CD14-positive monocyte (primary cell): ENCODE data around the gene PCNA. TPM values are rescaled to one million over a fixed set of nuclear protein-coding genes. Genes with fewer than 3 reads are reported as not detected.
"Not testable (repeated sequence)": the region's sequence is repeated elsewhere in the genome, so short reads cannot be mapped to it uniquely, and the experiment has no call there.

Experiments used
- DNase-seq, 3 donors: peaks; one replicate each; pipeline ENCODE4 v3.0.0-alpha.2; 2011 to 2022
- H2AFZ ChIP-seq: 2 replicates; pipeline ENCODE4 v1.6.0; 2012; ENCODE audit warnings: mild to moderate bottlenecking, low read depth, low read length, inconsistent platforms; ENCODE audit not compliant: insufficient read depth, poor library complexity, severe bottlenecking
- H3K27ac ChIP-seq, 2 donors: 1 replicate in 1 of 2; 2 replicates in 1 of 2; pipeline ENCODE4 v1.5.1; 2012 to 2013; ENCODE audit warnings: low read length in 2 of 2, control low read depth in 1 of 2, inconsistent platforms in 1 of 2, low read depth in 1 of 2, mild to moderate bottlenecking in 1 of 2
- H3K27me3 ChIP-seq, 2 donors: one replicate each; pipeline versions ENCODE4 v1.6.0 to v1.6.1; 2011 to 2013; ENCODE audit warnings: low read length in 2 of 2; ENCODE audit not compliant: control insufficient read depth in 2 of 2, insufficient read depth in 2 of 2
- H3K36me3 ChIP-seq, 2 donors: replicated peaks in 1 of 2; 1 replicate in 1 of 2; 2 replicates in 1 of 2; pipeline versions ENCODE4 v1.5.1 to v1.6.1; 2012 to 2013; ENCODE audit warnings: low read length in 2 of 2, control low read depth in 1 of 2, inconsistent platforms in 1 of 2, mild to moderate bottlenecking in 1 of 2; ENCODE audit not compliant: insufficient read depth in 2 of 2, control insufficient read depth in 1 of 2
- H3K4me1 ChIP-seq, 2 donors: 1 replicate in 1 of 2; 2 replicates in 1 of 2; pipeline versions ENCODE4 v1.5.1 to v1.6.1; 2012 to 2013; ENCODE audit warnings: low read length in 2 of 2, control low read depth in 1 of 2, inconsistent platforms in 1 of 2, mild to moderate bottlenecking in 1 of 2, moderate library complexity in 1 of 2; ENCODE audit not compliant: insufficient read depth in 2 of 2, control insufficient read depth in 1 of 2
- H3K4me2 ChIP-seq: replicated peaks from 2 replicates; pipeline ENCODE3; 2012; ENCODE audit warnings: low read length, moderate library complexity, mild to moderate bottlenecking; ENCODE audit not compliant: poor library complexity, severe bottlenecking; ENCODE audit errors: extremely low read depth
- H3K4me3 ChIP-seq, 3 experiments: fragments of 200-600 bp in 1 of 3; sonication (generic) in 1 of 3; replicated peaks in 1 of 3; 1 replicate in 2 of 3; 2 replicates in 1 of 3; pipeline ENCODE4 v1.5.1; 2011 to 2013; ENCODE audit warnings: low read length in 3 of 3, mild to moderate bottlenecking in 3 of 3, control low read depth in 2 of 3, low read depth in 2 of 3, inconsistent platforms in 1 of 3, moderate library complexity in 1 of 3
- H3K79me2 ChIP-seq: 2 replicates; pipeline ENCODE4 v1.6.0; 2012; ENCODE audit warnings: mild to moderate bottlenecking, control low read depth, inconsistent platforms, low read length, moderate library complexity; ENCODE audit not compliant: insufficient read depth
- H3K9ac ChIP-seq: 2 replicates; pipeline ENCODE4 v1.6.0; 2017; ENCODE audit warnings: low read length, mild to moderate bottlenecking; ENCODE audit not compliant: insufficient read depth, poor library complexity, severe bottlenecking
- H3K9me3 ChIP-seq, 2 donors: replicated peaks in 1 of 2; 1 replicate in 1 of 2; 2 replicates in 1 of 2; pipeline versions ENCODE4 v1.5.1 to v1.6.1; 2012 to 2013; ENCODE audit warnings: low read length in 2 of 2, control low read depth in 1 of 2; ENCODE audit not compliant: control insufficient read depth in 1 of 2, insufficient read depth in 1 of 2
- H4K20me1 ChIP-seq: 2 replicates; pipeline ENCODE4 v1.6.0; 2012; ENCODE audit warnings: mild to moderate bottlenecking, low read length, control low read depth, moderate library complexity; ENCODE audit not compliant: insufficient read depth
- H3K27ac Mint-ChIP-seq, 7 donors: one replicate each; pipeline ENCODE4 v1.8.0; 2020; ENCODE audit warnings: mild to moderate bottlenecking in 7 of 7, mixed read lengths in 7 of 7, moderate library complexity in 6 of 7, inconsistent platforms in 2 of 7
- H3K27me3 Mint-ChIP-seq, 3 donors: one replicate each; pipeline ENCODE4 v1.8.0; 2021 to 2022; ENCODE audit warnings: low read depth in 3 of 3, mild to moderate bottlenecking in 3 of 3, mixed read lengths in 3 of 3, moderate library complexity in 3 of 3, inconsistent platforms in 1 of 3
- H3K36me3 Mint-ChIP-seq, 2 donors: one replicate each; pipeline ENCODE4 v1.8.0; 2020; ENCODE audit warnings: mixed read lengths in 2 of 2, inconsistent platforms in 1 of 2, mild to moderate bottlenecking in 1 of 2
- H3K4me1 Mint-ChIP-seq: one replicate; pipeline ENCODE4 v1.8.0; 2020; ENCODE audit warnings: mild to moderate bottlenecking, mixed read lengths
- H3K4me3 Mint-ChIP-seq, 2 donors: one replicate each; pipeline ENCODE4 v1.8.0; 2020; ENCODE audit warnings: mild to moderate bottlenecking in 2 of 2, mixed read lengths in 2 of 2, moderate library complexity in 1 of 2
- H3K9me3 Mint-ChIP-seq, 7 donors: one replicate each; pipeline ENCODE4 v1.8.0; 2020 to 2022; ENCODE audit warnings: mixed read lengths in 7 of 7, mild to moderate bottlenecking in 6 of 7, moderate library complexity in 6 of 7, inconsistent platforms in 2 of 7
- WGBS: methylation state at CpG from one replicate; pipeline ENCODE4 v1.1.5; 2013; ENCODE audit warnings: missing lambda C conversion rate; ENCODE audit not compliant: insufficient coverage; 5-methylcytosine and 5-hydroxymethylcytosine counted together
- intact Hi-C, 2 donors: fragments of 100-400 bp; cut with micrococcal nuclease; formaldehyde crosslinking; loops; one replicate each; pipeline versions ENCODE4 v1.15.0 to v1.15.1; 2023
- polyA plus RNA-seq, 3 donors: library from polyadenylated mRNA; depleted of rRNA in 1 of 3; unstranded in 2 of 3; stranded (reverse) in 1 of 3; fragments of 300-500 nt in 2 of 3; fragments of >200 nt in 1 of 3; fragmentation: Illumina TruSeq in 2 of 3; gene quantifications; 1 replicate in 2 of 3; 2 replicates in 1 of 3; pipeline ENCODE4 v1.2.3, GENCODE V29; 2012 to 2021
- TF ChIP-seq, protein P1 (sequence below): fragments of 200-600 bp; IDR thresholded peaks from one replicate; pipeline ENCODE4 v1.8.0; 2022; ENCODE audit warnings: antibody characterized with exemption, mild to moderate bottlenecking

PCNA gene
- polyA plus RNA-seq, 3 donors: 27.9 to 35.0 (median 30.8) TPM

DNA sequence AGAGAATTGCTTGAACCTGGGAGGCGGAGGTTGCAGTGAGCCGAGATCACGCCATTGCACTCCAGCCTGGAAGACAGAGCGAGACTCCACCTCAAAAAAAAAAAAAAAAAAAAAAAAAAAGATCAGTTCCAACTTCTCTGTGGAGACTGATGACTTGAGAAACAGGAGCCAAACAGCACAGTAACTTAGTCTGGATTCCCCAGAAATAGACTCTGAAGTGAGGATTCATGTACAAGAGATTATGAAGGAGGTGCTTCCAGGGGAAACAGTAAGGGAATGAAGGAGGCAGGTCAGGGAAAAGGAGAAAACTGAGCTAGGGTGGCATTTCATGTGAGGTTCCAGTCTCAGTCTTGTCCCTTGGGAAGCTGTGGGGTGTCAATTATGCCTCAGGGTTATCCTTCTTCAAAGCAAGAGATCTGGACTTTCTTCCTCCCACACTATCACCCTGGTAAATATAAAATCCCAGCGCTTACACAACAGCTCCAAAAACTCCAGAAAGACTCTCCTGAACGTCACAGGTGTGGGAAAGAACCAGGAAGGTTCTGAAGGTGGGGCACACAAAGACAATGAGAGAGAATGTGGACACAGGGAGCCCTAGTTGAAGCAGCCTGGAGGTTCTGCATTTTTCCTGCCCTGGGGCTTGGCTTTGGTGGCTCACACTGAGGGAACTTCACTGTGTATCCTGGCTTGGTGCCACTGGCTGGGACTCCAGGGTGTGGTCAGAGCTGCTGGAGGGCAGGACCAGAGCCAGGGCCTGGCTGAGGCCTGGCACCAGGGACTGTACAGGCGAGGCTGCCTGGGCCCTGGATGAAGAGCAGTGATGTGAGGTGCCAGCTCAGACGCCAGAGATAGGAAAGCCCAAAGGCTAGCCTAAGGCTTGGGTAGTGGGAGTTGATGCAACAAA, 46.8 kb downstream of the PCNA start:
- Histone ChIP-seq H3K4me3 (peak overlapping the region in 1 of 3 experiments; percentile 20), H3K9me3 (no peaks in the 10 kb centered on the region), H3K9ac (peak overlapping the region; percentile 35), H3K36me3 (no peaks in the 10 kb centered on the region), H2AFZ (peak overlapping the region; percentile 57), H3K27ac (peak overlapping the region; percentile 83 to 87), H4K20me1 (no peaks in the 10 kb centered on the region), H3K4me1 (peaks cover 54 to 71% of the 10 kb centered on the region in 2 donors), H3K27me3 (no peaks in the 10 kb centered on the region), H3K4me2 (peak overlapping the region; percentile 12), H3K79me2 (no peaks in the 10 kb centered on the region)
- intact Hi-C loops: no loop called here
- Mint-ChIP-seq H3K36me3 (peaks cover 0 to 8% of the 10 kb centered on the region in 2 donors), H3K9me3 (peaks cover 0 to 3% (median 0%) of the 10 kb centered on the region in 7 donors), H3K27ac (peak overlapping the region; percentile 87 to 96 (median 94)), H3K4me3 (peak overlapping the region in 1 of 2 donors; percentile 70), H3K4me1 (peaks cover 52% of the 10 kb centered on the region), H3K27me3 (no peaks in the 10 kb centered on the region)
- peak; percentile 71 to 88 (median 86) for DNase-seq
- TF ChIP-seq, protein P1, sequence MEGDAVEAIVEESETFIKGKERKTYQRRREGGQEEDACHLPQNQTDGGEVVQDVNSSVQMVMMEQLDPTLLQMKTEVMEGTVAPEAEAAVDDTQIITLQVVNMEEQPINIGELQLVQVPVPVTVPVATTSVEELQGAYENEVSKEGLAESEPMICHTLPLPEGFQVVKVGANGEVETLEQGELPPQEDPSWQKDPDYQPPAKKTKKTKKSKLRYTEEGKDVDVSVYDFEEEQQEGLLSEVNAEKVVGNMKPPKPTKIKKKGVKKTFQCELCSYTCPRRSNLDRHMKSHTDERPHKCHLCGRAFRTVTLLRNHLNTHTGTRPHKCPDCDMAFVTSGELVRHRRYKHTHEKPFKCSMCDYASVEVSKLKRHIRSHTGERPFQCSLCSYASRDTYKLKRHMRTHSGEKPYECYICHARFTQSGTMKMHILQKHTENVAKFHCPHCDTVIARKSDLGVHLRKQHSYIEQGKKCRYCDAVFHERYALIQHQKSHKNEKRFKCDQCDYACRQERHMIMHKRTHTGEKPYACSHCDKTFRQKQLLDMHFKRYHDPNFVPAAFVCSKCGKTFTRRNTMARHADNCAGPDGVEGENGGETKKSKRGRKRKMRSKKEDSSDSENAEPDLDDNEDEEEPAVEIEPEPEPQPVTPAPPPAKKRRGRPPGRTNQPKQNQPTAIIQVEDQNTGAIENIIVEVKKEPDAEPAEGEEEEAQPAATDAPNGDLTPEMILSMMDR: no peak
- 0% methylated on average over 1 of the region's 8 CpGs for WGBS

DNA sequence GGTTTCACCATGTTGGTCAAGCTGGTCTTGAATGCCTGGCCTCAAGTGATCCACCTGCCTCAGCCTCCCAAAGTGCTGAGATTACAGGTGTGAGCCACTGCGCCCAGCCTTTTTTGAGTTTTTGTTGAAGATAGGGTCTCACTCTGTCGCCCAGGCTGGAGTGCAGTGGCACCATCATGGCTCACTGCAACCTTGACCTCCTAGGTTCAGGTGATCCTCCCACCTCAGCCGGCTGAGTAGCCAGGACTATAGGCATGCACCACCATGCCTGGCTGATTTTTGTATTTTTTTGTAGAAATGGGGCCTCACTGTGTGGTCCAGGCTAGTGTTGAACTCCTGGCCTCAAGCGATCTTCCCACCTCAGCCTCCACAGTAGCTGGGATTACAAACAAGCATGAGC, 47.8 kb downstream of the PCNA start:
- H2AFZ ChIP-seq, H3K27me3 Mint-ChIP-seq, H3K4me3 Mint-ChIP-seq, H4K20me1 ChIP-seq, H3K79me2 ChIP-seq, H3K9ac ChIP-seq, H3K9me3 ChIP-seq, DNase-seq, H3K36me3 ChIP-seq, H3K36me3 Mint-ChIP-seq, H3K9me3 Mint-ChIP-seq, intact Hi-C loops, H3K4me2 ChIP-seq, H3K27me3 ChIP-seq, H3K4me3 ChIP-seq: not testable (repeated sequence)
- Mint-ChIP-seq H3K27ac (peak overlapping the region in 3 of 7 donors; percentile 30 to 96 (median 87)), H3K4me1 (peaks cover 46% of the 10 kb centered on the region)
- H3K4me1 ChIP-seq: peaks cover 44 to 61% of the 10 kb centered on the region in 2 donors
- peak overlapping the region; percentile 26 to 87 for H3K27ac ChIP-seq
- WGBS: no CpG with 5 or more reads among the region's 4 CpGs
